GM03348 (cell line): ENCODE measurements around the gene PHRF1.
"Not testable (repeated sequence)": the region's sequence is repeated elsewhere in the genome, so short reads cannot be mapped to it uniquely, and the experiment has no call there.

Source experiments
- DNase-seq: peaks from one replicate; pipeline ENCODE4 v3.0.0; 2012; ENCODE audit warnings: low spot score

PHRF1 gene

DNA sequence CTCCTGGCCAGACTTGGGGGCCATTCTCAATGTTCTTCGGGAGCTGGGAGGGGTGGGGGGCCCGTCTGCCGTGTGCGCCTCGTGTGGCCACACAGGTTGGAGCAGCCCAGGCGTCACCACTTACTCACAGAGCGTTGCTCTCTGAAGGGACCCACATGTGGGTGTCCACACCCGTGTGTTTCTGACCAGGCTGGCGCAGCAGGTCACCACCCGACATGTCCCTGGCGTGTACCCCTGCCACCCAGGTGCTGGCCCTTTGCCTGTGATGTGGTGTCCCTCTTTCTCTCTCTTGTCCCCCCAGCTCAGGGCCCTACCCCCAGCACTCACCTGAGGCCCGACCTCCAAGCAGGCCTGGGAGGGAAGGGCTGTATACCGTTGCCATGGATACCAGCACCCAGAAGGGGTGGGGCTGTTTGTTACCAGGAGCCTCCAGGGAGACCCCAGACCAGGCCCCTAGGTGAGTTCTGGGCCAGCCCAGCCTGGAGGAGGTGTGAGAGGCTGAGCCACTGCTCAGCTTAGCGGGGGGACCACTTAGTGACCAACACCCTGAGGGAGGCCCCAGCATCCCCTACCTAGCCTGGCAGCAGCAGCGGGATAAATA lies 17.1 kb upstream of the PHRF1 start:
- DNase-seq = no peak

- DNase-seq = no peak
Observed at GRCh38 chr11:559712-560304, 16.5 kb upstream of the PHRF1 start.

- DNase-seq = peak; percentile 100
Observed at GRCh38 chr11:560305-561147, 15.7 kb upstream of the PHRF1 start, which contains the start of the genes LMNTD2 and RASSF7. TSS of gene LMNTD2 (minus strand) at chr11:560738. CDS start at chr11:560716, 22 bp downstream. TSS of gene RASSF7 (plus strand) at chr11:560970. CDS start at chr11:561769, 799 bp downstream.

GRCh38 chr11:561148-562003 lies 14.9 kb upstream of the PHRF1 start:
- peak; percentile 60 for DNase-seq

GRCh38 chr11:562046-562645 lies 14.1 kb upstream of the PHRF1 start:
- no peak for DNase-seq

- no peak for DNase-seq
Observed at GRCh38 chr11:563066-563811, 13.0 kb upstream of the PHRF1 start.

DNA sequence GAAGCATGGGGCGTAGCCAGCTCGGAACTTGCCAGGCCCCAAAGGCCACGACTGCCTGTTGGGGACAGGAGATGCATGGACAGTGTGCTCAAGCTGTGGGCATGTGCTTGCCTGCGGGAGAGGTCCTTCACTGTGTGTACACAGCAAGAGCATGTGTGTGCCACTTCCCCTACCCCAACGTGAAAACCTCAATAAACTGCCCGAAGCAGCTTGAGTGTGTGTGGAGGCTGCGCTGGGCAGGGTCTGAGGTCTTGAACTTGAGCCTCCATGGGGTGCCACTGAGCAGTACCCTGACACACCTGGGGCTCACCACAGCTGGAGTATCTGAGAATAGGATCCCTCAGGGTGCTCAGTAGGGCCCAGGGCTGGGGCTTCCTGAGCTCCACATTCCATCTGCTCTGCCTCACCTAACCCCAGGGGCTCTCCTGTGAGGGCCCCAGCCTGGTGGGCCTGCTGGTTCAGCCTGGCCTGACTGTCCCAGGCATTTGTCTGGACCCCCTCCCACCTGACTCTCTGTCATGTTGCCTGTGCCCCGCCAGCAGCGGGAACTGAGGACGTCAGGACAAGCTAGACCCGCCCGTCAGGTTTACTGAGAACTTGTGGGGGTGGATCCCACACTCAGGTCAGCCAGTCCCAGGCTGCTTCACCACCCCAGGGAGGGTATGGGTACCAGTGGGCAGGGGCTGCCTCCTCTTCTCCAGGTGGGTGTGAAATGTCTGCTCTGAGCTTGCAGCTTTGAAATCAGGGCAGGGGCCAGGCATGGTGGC lies 12.3 kb upstream of the PHRF1 start:
- DNase-seq = no peak

DNA sequence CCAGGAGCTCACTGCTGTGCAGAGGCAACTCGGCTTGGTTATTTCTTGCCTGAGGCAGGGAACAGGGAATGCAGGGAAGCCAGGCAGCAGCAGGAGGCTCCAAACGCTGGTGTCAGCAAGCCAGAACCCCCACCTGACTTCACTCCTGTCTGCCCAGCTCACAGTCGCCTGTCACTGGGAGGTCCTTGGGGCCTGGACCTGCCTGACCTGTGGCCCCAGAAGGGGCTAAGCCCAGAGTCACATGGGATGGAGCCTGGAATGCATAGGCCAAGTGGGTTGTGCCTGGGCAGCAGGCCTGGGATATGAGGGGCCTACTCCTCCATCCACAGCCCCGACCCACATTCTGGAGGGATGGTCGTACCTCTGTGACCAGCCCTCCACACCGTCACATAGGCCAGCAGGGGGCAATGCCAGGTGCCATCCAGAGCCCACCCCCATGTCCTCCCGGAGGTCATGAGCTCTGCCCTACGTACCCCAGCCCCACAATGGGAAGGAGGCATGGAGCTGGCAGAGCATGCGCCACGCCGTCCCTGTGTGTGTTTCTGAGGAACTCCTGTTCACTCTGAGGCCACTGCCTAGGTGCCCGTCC lies 10.3 kb upstream of the PHRF1 start:
- DNase-seq = no peak

DNA sequence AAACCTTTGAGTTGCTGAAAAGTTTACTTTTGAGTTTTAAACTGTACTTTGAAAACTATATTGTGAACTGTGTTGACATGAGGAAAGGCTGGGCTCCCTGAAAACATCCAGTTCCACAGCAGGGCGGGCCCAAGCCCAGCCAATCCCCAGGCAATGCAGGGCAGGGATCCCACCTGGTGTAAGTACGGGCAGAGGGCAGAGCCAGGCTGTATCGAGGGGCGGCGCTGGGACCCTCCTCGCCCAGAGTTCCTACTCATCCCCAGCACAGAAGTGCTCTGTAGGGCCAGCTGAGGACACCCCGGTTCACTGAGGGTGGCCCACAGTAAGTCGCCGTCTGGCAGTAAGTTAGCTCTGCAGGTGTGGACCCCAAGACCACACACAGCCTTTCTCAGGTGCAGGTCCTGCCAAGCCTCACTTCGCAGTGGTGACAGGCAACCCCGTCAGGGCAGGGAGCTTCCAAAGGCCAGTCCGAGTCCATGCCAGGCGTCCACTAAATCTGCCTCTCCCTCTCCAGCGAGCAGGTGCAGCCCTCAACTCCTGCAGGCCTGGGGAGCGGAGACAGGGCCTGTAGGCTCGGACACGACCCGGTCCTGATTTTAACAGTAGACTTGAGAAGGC lies 9.2 kb upstream of the PHRF1 start:
- no peak for DNase-seq

- no peak for DNase-seq
Observed at GRCh38 chr11:567629-568292, 8.5 kb upstream of the PHRF1 start.

DNA sequence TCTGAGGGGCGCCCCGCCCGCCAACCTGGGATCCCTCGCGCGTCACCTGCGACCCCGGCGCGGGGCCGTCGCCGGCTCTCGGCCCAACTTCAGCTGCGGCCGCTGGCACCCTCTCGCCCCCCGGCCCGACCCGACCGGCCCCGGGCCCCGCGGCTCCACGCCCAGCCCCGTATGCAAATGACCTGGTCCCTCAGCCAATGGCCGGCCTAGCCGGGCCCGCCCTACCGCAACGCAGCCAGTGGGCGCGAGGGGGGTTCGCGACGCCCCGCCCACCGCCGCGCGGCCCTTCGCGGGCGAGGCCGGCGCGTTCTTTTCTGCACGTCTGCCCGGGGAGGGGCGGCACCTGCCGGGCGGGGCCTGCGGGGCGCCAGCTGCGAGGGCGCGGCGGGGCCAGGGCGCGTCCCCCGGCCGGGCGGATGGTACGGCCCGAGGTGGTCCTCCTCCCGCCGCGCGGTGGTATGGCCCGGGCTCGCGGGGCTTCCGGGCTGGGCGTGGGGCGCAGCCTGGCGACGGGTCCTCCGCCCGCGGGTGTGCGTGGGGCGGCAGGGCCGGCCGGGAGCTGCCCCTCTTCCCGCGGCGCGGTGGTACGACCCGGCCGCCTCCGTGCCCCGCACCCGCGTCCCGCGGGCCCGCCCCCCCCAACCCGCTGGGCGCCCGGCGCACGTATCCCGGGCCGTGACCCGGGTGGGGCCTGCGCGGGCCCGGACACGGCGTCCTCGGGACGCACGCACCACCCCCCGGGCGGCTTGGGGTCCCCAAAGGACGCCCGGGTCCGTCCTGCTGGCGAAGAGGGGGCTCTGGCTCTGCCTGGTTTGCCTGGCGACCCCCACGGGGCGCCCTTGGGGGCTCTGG lies 7.7 kb upstream of the PHRF1 start:
- DNase-seq = peak; percentile 98

GRCh38 chr11:569158-569885 lies 6.9 kb upstream of the PHRF1 start:
- peak; percentile 26 for DNase-seq

DNA sequence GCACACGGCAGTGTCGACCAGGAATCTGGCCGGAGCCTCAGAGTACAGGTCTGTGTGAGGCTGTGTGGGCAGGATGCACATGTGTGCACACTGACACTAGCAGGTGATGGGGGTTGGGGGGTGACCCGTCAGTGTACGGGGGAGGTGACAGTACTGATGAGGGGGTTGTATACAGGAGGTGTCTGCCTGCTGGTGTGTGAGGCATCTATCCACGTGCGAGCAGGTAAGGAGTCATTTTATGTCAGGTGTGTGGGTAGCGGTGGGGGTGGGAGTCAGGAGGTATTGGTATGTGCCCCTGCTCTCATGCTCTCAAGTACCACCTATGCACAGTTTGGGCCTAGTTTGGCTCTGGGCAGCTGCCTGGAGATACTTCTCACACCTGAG lies 4.5 kb upstream of the PHRF1 start:
- DNase-seq = no peak

GRCh38 chr11:573146-573759 lies 3.0 kb upstream of the PHRF1 start:
- no peak for DNase-seq

GRCh38 chr11:574031-574570 lies 2.2 kb upstream of the PHRF1 start:
- not testable (repeated sequence) for DNase-seq

GRCh38 chr11:574632-575312 lies 1.5 kb upstream of the PHRF1 start:
- DNase-seq = no peak
